ENCODE data around the gene RNH1. TPM values are rescaled to one million over a fixed set of nuclear protein-coding genes. Genes with fewer than 3 reads are reported as not detected.

RNH1 gene
- 100 to 1,000 TPM; 151 to 309 (median 198) TPM for total RNA-seq

DNA sequence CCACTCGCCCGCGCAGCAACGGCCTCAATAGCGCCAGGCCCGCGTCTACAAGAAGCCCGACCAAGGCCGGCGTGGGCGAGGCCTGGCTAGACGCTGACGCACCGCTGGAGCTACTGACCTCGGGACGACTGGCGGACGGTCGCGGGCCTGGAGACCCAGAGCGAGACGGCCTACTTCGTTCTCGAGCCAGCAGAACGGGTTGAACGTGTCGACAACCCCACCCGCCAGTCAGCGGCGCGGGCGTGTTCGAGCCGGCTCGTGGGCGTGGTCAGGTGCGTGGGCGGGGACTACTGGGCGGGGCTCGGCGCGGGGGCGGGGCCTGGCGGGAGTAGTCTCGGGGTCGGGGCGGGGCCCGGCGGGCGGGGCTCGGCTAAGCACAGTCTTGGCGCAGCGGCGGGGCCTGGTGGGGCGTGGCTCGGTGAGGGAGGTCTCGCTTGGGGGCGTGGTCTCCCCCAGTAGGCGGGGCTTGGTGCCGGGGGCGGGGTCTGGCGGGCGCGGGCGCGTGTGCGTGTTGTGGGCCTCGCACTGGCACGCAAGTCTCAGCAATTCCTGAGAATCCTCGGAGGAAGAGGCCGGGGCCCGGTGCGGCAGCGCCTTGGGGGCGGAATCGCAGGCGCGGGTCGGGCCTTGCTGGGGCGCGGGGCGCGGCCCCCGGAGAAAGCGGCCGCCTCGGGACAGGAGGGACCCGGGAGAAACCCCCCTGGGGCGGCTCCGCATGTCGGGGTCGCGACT lies at the start of gene RNH1:
Gene RNH1 (minus strand): TSS at position 248 of the 732 bp plus-strand sequence. CDS start 5,080 bp downstream, outside the sequence.
- peaks cover 24 to 50% (median 42%) of the 10 kb centered on the region in 4 donors for H3K4me1 ChIP-seq
- no peaks in the 10 kb centered on the region for H3K27me3 ChIP-seq
- TF ChIP-seq POLR2A (IDR thresholded peaks at IDR 0.05) (peak; percentile 68), EP300 (IDR thresholded peaks at IDR 0.05; ENCODE audit: low read depth) (no peak), POLR2AphosphoS5 (IDR thresholded peaks at IDR 0.05) (peak in 2 of 3 donors; percentile 77 to 83)
- DNase-seq: peak; percentile 99
- 1% methylated on average over 34 of the region's 93 CpGs; no CpG with 5 or more reads in 1 of the 2 donors for WGBS, 2 donors (ENCODE audit: low coverage in 1 of 2)
- H3K27ac ChIP-seq: peak within 1 kb of the TSS; percentile 94 to 100 (median 99)
- H3K36me3 ChIP-seq: no peaks in the 10 kb centered on the region
- intact Hi-C loops (cut with DNase I; ENCODE audit: low total_unique reads) (loop anchor here (10.0 kb wide), 2 partner anchors 52 to 102 kb away; partner anchors contain the start of gene PTDSS2), in situ Hi-C loops (cut with MboI; ENCODE audit: low pct_ligation_motif_present in 1 of 4, low pct_unique_long_range_greater_than_20kb in 1 of 4, low sequenced_read_pairs in 3 of 4) (no loop called here)
- H3K9me3 ChIP-seq: no peaks in the 10 kb centered on the region
- peak within 1 kb of the TSS; percentile 52 to 87 (median 86) for H3K4me3 ChIP-seq

DNA sequence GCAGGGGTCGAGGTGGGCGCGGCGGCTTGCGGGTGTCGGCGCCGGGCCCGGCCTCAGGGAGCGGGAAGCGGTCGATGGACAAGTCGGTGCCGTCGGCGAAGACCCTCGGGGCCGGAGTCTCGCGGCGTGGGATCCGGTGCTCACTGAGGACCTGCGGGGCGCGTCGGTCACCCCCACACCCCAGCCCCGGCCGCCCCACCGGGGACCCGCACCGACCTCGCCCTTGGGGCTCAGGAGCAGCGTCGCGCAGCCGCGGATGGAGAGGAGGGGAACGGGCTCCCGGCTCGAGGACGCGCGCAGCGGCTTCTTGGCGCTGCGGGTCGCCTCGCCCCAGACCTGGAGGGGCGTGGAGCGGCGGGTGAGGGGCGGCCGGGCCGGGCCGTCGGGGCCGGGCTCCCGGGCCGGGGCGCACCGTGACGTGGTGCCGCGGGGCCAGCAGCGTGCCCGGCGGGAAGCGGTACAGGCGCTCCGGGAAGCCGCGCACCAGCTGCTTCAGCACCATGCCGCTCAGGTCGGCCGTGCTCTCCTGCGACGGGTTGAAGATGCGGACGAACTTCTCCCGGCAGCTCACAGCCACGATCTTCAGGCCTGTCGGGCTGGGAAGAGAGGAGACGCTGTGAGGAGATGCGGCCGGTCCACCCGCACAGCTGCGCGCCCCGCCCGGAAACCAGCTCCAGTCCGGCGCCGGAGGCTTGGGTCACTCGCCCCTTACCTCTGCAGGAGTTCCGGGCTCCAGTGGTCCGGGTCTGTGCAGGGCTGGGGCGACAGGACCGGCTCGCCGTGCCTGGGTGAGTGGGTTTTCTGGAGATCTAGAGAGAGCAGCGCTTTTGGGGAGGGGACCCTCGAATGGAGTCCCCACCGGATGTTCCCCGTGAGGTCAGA lies 49.0 kb upstream of the RNH1 start:
- Histone ChIP-seq H3K27me3 (peaks cover 56% of the 10 kb centered on the region), H3K36me3 (no peaks in the 10 kb centered on the region), H3K4me1 (peaks cover 20 to 40% (median 30%) of the 10 kb centered on the region in 4 donors), H3K27ac (no peak overlapping the region), H3K4me3 (peak overlapping the region in 2 of 4 donors; percentile 34 to 52), H3K9me3 (no peaks in the 10 kb centered on the region)
- no peak for DNase-seq
- TF ChIP-seq POLR2A (IDR thresholded peaks at IDR 0.05) (peak; percentile 4), POLR2AphosphoS5 (IDR thresholded peaks at IDR 0.05) (no peak)
- intact Hi-C loops (cut with DNase I; ENCODE audit: low total_unique reads): loop anchor here (5.0 kb wide), 1 partner anchor 166 kb away; no protein-coding TSS in a partner anchor
- WGBS, 2 donors (ENCODE audit: low coverage in 1 of 2): 9% methylated on average over 78 of the region's 104 CpGs; no CpG with 5 or more reads in 1 of the 2 donors
- in situ Hi-C loops (cut with MboI; ENCODE audit: low pct_ligation_motif_present in 1 of 4, low pct_unique_long_range_greater_than_20kb in 1 of 4, low sequenced_read_pairs in 3 of 4): no loop called here

DNA sequence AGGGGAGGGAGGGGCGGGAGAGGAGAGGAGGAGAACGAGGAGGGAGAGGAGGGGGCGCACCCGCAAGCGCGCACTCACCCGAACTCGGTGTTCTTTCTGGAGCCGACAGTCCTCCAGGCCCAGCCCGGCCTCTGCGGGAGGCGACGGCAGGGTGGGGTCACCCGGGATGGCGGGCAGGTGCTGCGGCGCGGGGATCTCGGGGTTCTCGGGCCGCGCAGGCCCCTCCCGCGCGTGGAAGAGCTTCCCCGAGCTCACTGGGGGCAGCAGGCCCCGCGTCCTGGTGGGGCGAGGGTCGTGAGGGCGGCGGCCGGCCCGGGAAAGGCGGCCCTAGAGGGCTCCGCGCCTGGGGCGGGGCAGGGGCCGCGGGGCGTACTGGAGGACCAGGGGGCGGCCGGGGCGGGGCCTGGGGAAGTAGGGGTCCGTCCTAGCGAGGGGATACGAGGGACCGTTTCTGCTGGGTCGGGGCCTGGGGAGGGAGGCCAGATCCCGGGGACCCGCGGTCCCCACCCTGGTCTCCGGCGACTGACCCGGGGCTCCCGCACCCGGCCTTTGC lies 48.3 kb upstream of the RNH1 start:
- H3K27ac ChIP-seq: peak overlapping the region in 1 of 4 donors; percentile 4
- 2% methylated on average over 38 of the region's 57 CpGs; no CpG with 5 or more reads in 1 of the 2 donors for WGBS, 2 donors (ENCODE audit: low coverage in 1 of 2)
- no peak for DNase-seq
- H3K4me1 ChIP-seq: peaks cover 18 to 36% (median 28%) of the 10 kb centered on the region in 4 donors
- H3K36me3 ChIP-seq: no peaks in the 10 kb centered on the region
- peak overlapping the region in 3 of 4 donors; percentile 5 to 52 (median 34) for H3K4me3 ChIP-seq
- H3K9me3 ChIP-seq: no peaks in the 10 kb centered on the region
- in situ Hi-C loops (cut with MboI; ENCODE audit: low pct_ligation_motif_present in 1 of 4, low pct_unique_long_range_greater_than_20kb in 1 of 4, low sequenced_read_pairs in 3 of 4): no loop called here
- intact Hi-C loops (cut with DNase I; ENCODE audit: low total_unique reads): loop anchor here (5.0 kb wide), 1 partner anchor 167 kb away; no protein-coding TSS in a partner anchor
- TF ChIP-seq EP300 (IDR thresholded peaks at IDR 0.05; ENCODE audit: low read depth) (no peak), POLR2AphosphoS5 (IDR thresholded peaks at IDR 0.05) (no peak), POLR2A (IDR thresholded peaks at IDR 0.05) (no peak)
- TF ChIP-seq, protein P1, sequence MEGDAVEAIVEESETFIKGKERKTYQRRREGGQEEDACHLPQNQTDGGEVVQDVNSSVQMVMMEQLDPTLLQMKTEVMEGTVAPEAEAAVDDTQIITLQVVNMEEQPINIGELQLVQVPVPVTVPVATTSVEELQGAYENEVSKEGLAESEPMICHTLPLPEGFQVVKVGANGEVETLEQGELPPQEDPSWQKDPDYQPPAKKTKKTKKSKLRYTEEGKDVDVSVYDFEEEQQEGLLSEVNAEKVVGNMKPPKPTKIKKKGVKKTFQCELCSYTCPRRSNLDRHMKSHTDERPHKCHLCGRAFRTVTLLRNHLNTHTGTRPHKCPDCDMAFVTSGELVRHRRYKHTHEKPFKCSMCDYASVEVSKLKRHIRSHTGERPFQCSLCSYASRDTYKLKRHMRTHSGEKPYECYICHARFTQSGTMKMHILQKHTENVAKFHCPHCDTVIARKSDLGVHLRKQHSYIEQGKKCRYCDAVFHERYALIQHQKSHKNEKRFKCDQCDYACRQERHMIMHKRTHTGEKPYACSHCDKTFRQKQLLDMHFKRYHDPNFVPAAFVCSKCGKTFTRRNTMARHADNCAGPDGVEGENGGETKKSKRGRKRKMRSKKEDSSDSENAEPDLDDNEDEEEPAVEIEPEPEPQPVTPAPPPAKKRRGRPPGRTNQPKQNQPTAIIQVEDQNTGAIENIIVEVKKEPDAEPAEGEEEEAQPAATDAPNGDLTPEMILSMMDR (IDR thresholded peaks at IDR 0.05): no peak
- H3K27me3 ChIP-seq: peaks cover 56% of the 10 kb centered on the region

DNA sequence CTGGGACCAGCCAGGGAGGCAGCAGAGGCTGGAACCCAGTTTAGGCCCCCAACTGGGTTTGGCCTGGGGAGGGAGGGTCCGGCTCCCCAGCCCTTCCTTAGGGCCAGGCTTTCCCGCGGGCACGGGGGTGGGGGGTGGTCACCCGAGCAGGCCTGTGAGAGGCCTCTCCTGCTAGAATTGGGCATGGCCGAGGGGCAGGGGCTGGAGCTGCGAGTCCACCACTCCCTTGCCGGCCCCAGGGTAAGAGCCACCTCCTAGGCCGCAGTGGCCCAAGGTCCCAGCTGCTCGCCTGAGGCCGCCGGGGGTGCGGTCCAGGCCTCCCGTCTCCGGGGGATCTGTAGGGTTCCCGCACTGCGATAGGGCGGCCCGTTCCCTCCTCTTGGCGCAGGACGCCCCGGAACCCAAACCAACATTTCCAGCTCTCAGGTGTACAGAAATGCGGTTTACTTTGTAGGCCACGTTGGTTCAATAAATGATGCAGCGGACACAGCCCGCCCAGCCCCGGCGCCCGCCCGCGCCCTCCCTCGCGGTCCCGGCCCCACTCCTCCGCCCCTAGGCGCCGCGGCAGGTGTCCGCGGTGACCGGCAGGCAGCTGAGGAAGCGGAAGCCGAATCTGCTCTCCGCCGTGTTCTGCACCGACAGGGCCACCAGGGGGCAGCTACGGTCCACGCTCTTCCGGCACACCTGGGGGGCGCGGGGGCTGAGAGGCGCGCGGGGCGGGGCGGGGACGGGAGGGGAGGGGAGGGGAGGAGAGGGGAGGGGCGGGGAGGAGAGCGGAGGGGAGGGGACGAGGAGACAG lies 47.6 kb upstream of the RNH1 start:
- in situ Hi-C loops (cut with MboI; ENCODE audit: low pct_ligation_motif_present in 1 of 4, low pct_unique_long_range_greater_than_20kb in 1 of 4, low sequenced_read_pairs in 3 of 4): no loop called here
- peaks cover 14 to 30% (median 23%) of the 10 kb centered on the region in 4 donors for H3K4me1 ChIP-seq
- intact Hi-C loops (cut with DNase I; ENCODE audit: low total_unique reads): loop anchor here (5.0 kb wide), 1 partner anchor 168 kb away; no protein-coding TSS in a partner anchor
- peak overlapping the region in 2 of 4 donors; percentile 34 to 52 for H3K4me3 ChIP-seq
- H3K27me3 ChIP-seq: peaks cover 56% of the 10 kb centered on the region
- DNase-seq: peak; percentile 81
- no peaks in the 10 kb centered on the region for H3K9me3 ChIP-seq
- WGBS, 2 donors (ENCODE audit: low coverage in 1 of 2): 12% methylated on average over 21 of the region's 60 CpGs; no CpG with 5 or more reads in 1 of the 2 donors
- H3K27ac ChIP-seq: no peak overlapping the region
- H3K36me3 ChIP-seq: no peaks in the 10 kb centered on the region
- TF ChIP-seq POLR2A (IDR thresholded peaks at IDR 0.05): no peak
- TF ChIP-seq, protein P1 (IDR thresholded peaks at IDR 0.05): peak; percentile 32 to 67 (median 62)
- no peak for TF ChIP-seq EP300 (IDR thresholded peaks at IDR 0.05; ENCODE audit: low read depth)
- peak in 1 of 3 donors; percentile 19 for TF ChIP-seq POLR2AphosphoS5 (IDR thresholded peaks at IDR 0.05)
